ENCODE data around the gene ADAMTS2.

DNA sequence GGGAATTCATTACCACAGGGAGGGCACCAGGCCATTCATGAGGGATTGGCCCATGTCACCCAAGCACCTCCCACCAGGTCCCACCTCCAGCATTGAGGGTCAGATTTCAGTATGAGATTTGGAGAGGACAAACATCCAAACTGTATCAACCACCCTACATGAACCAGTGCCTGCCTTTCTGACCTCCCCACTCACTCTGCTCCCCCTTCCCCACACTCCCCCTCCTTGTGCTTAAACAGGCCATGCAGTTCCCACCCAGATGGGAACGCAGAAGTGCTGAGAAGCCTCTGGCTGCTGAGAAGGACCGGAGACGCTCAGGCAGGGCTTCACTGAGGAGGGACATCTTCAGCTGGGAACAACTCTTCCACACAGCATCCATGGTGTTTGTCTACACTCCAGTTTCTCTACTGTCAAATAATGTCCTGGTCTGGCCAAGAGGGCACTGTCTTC lies 30.0 kb upstream of the ADAMTS2 start:
- no peak for TF ChIP-seq POLR2A (IDR thresholded peaks at IDR 0.05; ENCODE audit: low read depth, low read length)
- TF ChIP-seq, protein P1, sequence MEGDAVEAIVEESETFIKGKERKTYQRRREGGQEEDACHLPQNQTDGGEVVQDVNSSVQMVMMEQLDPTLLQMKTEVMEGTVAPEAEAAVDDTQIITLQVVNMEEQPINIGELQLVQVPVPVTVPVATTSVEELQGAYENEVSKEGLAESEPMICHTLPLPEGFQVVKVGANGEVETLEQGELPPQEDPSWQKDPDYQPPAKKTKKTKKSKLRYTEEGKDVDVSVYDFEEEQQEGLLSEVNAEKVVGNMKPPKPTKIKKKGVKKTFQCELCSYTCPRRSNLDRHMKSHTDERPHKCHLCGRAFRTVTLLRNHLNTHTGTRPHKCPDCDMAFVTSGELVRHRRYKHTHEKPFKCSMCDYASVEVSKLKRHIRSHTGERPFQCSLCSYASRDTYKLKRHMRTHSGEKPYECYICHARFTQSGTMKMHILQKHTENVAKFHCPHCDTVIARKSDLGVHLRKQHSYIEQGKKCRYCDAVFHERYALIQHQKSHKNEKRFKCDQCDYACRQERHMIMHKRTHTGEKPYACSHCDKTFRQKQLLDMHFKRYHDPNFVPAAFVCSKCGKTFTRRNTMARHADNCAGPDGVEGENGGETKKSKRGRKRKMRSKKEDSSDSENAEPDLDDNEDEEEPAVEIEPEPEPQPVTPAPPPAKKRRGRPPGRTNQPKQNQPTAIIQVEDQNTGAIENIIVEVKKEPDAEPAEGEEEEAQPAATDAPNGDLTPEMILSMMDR (IDR thresholded peaks at IDR 0.05; ENCODE audit: extremely low read depth in 1 of 2, insufficient read depth in 1 of 2, low read depth in 1 of 2, low read length in 2 of 2): no peak
- TF ChIP-seq, protein P2, sequence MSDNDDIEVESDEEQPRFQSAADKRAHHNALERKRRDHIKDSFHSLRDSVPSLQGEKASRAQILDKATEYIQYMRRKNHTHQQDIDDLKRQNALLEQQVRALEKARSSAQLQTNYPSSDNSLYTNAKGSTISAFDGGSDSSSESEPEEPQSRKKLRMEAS (IDR thresholded peaks at IDR 0.05; ENCODE audit: insufficient read depth, insufficient read length): no peak
- TF ChIP-seq JUN (IDR thresholded peaks at IDR 0.05; ENCODE audit: borderline replicate concordance, insufficient read depth, insufficient read length, low read depth): no peak
- TF ChIP-seq EZH2 (IDR thresholded peaks at IDR 0.05; ENCODE audit: borderline replicate concordance, low read depth, low read length, severe bottlenecking): no peak
- TF ChIP-seq MYC (IDR thresholded peaks at IDR 0.05; ENCODE audit: low read depth, low read length): no peak
- no peak for TF ChIP-seq POLR2AphosphoS5 (IDR thresholded peaks at IDR 0.05; ENCODE audit: insufficient read depth, low read depth, low read length)
- TF ChIP-seq FOS (IDR thresholded peaks at IDR 0.05; ENCODE audit: borderline replicate concordance, insufficient read depth, low read length): no peak
